Epithelial cell of esophagus (primary cell): Measurements from ENCODE around the gene ECPAS.

ENCODE experiments used
- DNase-seq: peaks from one replicate; pipeline ENCODE4 v3.0.0; 2010; ENCODE audit warnings: low read depth
- H3K4me3 ChIP-seq: 2 replicates; pipeline ENCODE4 v1.5.1; 2011; ENCODE audit warnings: mild to moderate bottlenecking, low read length, control low read depth
- TF ChIP-seq, protein P1 (sequence below): IDR thresholded peaks from 2 replicates; pipeline ENCODE4 v1.5.1; 2011; ENCODE audit warnings: low read depth, mild to moderate bottlenecking, low read length, control low read depth, inconsistent platforms; ENCODE audit not compliant: insufficient read depth; ENCODE audit errors: missing control alignments

ECPAS gene

DNA sequence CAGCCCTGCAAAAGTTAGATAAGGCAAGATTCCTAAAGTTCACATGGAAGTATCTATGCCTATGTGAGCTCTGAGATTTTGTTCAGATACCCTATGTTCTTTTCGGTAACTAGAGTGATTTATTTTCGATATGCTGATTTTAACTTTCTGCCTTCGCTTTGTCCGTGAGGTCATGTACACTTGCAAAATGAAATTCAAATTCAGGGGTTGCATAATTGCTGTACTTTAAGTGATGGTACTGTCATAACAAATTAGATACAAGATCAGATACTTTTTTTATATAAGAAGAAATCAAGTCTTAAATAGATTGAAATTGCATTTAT is 350 bp upstream of the ECPAS start:
- peak overlapping the region; percentile 80 for H3K4me3 ChIP-seq
- no peak for DNase-seq
- TF ChIP-seq, protein P1, sequence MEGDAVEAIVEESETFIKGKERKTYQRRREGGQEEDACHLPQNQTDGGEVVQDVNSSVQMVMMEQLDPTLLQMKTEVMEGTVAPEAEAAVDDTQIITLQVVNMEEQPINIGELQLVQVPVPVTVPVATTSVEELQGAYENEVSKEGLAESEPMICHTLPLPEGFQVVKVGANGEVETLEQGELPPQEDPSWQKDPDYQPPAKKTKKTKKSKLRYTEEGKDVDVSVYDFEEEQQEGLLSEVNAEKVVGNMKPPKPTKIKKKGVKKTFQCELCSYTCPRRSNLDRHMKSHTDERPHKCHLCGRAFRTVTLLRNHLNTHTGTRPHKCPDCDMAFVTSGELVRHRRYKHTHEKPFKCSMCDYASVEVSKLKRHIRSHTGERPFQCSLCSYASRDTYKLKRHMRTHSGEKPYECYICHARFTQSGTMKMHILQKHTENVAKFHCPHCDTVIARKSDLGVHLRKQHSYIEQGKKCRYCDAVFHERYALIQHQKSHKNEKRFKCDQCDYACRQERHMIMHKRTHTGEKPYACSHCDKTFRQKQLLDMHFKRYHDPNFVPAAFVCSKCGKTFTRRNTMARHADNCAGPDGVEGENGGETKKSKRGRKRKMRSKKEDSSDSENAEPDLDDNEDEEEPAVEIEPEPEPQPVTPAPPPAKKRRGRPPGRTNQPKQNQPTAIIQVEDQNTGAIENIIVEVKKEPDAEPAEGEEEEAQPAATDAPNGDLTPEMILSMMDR: no peak

DNA sequence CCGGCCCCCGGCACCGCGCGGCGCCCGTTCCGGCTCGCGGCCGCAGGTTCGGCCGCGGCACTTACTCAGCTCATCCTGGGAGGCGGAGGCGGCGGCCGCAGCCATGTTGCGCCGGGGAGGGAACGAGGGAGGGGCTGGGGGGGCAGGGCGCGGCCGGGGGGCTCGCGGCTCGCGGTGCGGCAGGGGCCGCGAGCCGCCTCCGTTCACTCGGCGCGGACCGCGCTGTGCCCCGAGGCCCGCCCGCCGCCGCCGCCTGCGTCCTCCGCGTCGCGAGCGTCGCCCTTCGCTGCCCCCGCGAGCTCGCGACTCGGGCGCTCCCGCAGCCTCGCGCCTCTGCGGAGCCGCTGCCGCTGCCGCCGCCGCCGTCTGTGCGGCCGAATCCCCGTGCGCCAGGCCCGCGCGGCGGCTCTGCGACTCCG is 735 bp downstream of the ECPAS start:
- peak; percentile 59 for DNase-seq
- peak overlapping the region; percentile 80 for H3K4me3 ChIP-seq
- TF ChIP-seq, protein P1: no peak

DNA sequence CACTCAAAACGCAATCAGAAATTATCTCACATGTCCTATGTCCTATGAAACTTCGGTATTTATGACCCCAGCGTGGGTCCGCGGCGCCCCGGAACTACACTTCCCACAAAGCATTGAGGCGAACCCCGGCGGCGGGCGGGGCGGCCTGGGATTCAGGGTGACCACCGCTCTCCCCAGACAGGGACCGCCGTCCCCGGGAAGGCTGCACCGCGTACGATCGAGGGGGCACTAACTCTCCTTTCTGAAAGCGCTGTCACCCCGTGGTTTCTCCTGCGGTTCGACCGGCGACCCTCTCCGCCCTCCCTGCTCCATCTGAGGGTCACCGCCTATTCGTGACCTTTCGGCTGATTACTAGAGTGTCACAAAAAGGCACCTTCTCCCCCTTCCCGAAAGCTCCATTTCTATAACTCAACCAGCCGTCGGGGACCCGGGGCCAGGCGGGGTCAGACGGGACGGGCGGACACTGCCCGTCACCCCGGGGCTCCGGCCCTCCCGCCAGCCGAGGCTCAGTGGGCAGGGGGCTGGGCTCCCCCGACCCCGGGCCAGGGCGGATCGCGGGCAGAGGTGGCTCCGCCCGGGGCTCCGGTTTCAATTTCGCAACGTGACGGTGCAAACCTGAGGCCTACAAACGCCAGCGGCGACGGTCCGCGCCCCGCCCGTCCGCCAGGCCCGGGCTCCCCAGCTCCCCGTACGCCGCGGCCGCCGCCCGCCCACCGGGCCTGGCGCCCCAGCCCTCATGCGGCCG is 1.3 kb downstream of the ECPAS start:
- DNase-seq: peak; percentile 66
- TF ChIP-seq, protein P1: no peak
- H3K4me3 ChIP-seq: peak overlapping the region; percentile 80

DNA sequence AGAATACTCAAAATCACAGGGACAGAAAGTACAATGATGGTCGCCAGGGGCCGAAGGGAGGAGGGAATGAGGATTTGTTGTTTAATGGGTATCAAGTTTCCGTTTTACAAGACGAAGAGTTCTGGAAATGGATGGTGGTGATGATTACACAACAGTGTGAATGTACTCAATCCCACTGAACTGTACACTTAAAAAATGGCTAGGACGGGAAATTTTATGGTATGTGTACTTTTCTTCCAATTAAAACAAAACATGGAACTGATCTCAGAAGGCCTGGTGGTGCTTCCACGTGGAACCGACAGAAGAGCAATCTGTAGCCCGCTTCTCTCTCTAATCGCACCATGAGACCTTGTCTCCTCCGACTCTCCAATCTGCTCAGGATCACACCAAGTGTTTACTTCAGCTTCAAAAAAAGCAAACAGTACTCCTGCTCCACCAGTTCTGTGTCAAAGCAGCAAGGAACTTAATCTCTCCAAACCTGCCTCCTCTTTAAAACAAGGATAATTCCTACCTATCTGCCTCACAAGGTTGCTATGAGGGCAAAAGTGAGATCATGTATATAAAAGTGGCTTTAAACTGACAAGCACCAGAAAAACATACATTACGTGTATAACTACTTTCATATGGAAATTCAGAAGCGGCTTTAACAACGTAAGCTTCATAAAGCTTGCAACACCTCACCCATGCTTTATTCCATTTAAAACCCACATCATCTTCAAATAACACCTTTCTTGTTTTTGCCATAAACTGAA is 2.1 kb downstream of the ECPAS start:
- peak overlapping the region; percentile 80 for H3K4me3 ChIP-seq
- peak; percentile 47 for DNase-seq
- TF ChIP-seq, protein P1: no peak

DNA sequence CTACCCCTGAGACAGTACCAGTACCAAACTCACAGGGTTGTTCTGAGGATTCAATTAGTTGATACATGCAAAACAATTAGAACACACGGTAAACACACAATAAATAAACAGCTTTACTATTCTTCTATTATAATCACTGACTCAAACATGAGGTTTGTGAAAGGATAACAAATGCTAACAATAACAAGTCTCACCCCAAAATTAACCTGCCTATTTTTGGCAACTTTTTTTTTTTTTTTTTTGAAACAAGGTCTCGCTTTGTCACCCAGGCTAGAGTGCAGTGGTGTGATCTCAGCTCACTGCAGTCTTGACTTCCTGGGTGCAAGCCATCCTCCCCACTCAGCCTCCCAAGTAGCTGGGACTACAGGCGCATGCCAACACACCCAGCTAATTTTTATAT is 6.5 kb downstream of the ECPAS start:
- no peak overlapping the region for H3K4me3 ChIP-seq
- TF ChIP-seq, protein P1: no peak
- no peak for DNase-seq

DNA sequence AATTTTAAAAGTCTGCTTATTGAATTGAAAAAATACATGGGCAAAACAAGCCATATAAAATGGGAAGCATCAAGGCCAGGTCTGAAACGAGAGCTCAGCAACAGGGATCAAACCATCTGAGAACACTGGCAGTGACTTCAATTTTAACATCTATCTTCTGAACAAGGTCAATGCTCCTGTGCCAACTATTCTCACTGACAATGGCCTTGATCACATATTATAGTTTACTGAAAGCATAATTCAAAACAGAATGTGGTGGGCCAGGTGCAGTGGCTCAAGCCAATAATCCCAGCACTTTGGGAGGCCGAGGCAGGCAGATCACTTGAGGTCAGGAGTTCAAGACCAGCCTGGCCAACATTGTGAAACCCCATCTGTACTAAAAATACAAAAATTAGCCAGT is 9.0 kb downstream of the ECPAS start:
- DNase-seq: no peak
- H3K4me3 ChIP-seq: no peak overlapping the region
- TF ChIP-seq, protein P1: no peak
